Measurements from ENCODE around the gene EPB41.

Gene EPB41

GRCh38 chr1:28890836-28891235, 23.5 kb upstream of the EPB41 start:
- DNase-seq (ENCODE audit: low read depth): no peak

GRCh38 chr1:28891256-28891655, 23.1 kb upstream of the EPB41 start:
- DNase-seq (ENCODE audit: low read depth): no peak

GRCh38 chr1:28893403-28894102, 20.8 kb upstream of the EPB41 start:
- DNase-seq (ENCODE audit: low read depth): no peak

GRCh38 chr1:28894785-28895184, 19.6 kb upstream of the EPB41 start:
- DNase-seq (ENCODE audit: low read depth): no peak

GRCh38 chr1:28895896-28896608, 18.3 kb upstream of the EPB41 start:
- DNase-seq (ENCODE audit: low read depth): no peak

- no peak for DNase-seq (ENCODE audit: low read depth)
These were observed 17.8 kb upstream of the EPB41 start for GRCh38 chr1:28896609-28896986.

GRCh38 chr1:28897789-28898188, 16.6 kb upstream of the EPB41 start:
- DNase-seq (ENCODE audit: low read depth): no peak

- no peak for DNase-seq (ENCODE audit: low read depth)
These were observed 15.9 kb upstream of the EPB41 start for GRCh38 chr1:28898405-28898881.

GRCh38 chr1:28899267-28899666, 15.1 kb upstream of the EPB41 start:
- DNase-seq (ENCODE audit: low read depth): no peak

- DNase-seq (ENCODE audit: low read depth): no peak
These were observed 13.8 kb upstream of the EPB41 start for GRCh38 chr1:28900562-28900961.

- DNase-seq (ENCODE audit: low read depth): no peak
These were observed 11.6 kb upstream of the EPB41 start for GRCh38 chr1:28902738-28903137.

GRCh38 chr1:28905921-28906666, 8.3 kb upstream of the EPB41 start:
- no peak for DNase-seq (ENCODE audit: low read depth)

- DNase-seq (ENCODE audit: low read depth): no peak
These were observed 5.2 kb upstream of the EPB41 start for GRCh38 chr1:28909198-28909597.

- no peak for DNase-seq (ENCODE audit: low read depth)
These were observed 3.8 kb upstream of the EPB41 start for GRCh38 chr1:28910379-28911115.

- DNase-seq (ENCODE audit: low read depth): no peak
These were observed 562 bp upstream of the EPB41 start for GRCh38 chr1:28913786-28914227.

GRCh38 chr1:28915031-28915895, 894 bp downstream of the EPB41 start:
- no peak for DNase-seq (ENCODE audit: low read depth)

- DNase-seq (ENCODE audit: low read depth): no peak
These were observed 3.4 kb downstream of the EPB41 start for GRCh38 chr1:28917757-28918118.

- DNase-seq (ENCODE audit: low read depth): no peak
These were observed 7.0 kb downstream of the EPB41 start for GRCh38 chr1:28921286-28921869.

GRCh38 chr1:28925350-28925891, 11.1 kb downstream of the EPB41 start:
- no peak for DNase-seq (ENCODE audit: low read depth)

GRCh38 chr1:28926629-28927265, 12.4 kb downstream of the EPB41 start:
- DNase-seq (ENCODE audit: low read depth): no peak
